NCI-H2196 treated with DMSO at 0.1 percent for 48 hours (cell line): ENCODE measurements around the gene FRYL.
"Not testable (repeated sequence)": the region's sequence is repeated elsewhere in the genome, so short reads cannot be mapped to it uniquely, and the experiment has no call there.

Source experiments
- DNase-seq: peaks from one replicate; lab custom pipeline; 2025; ENCODE audit not compliant: unreplicated experiment; lab: John Stamatoyannopoulos, UW

The FRYL gene

GRCh38 chr4:48786549-48786948 is 6.5 kb upstream of the FRYL start:
- DNase-seq: no peak

GRCh38 chr4:48785302-48785701 is 5.2 kb upstream of the FRYL start:
- DNase-seq: no peak

GRCh38 chr4:48781968-48782367 is 1.9 kb upstream of the FRYL start:
- no peak for DNase-seq

- peak; percentile 17 for DNase-seq
Observed at GRCh38 chr4:48780865-48781214, 761 bp upstream of the FRYL start.

GRCh38 chr4:48779095-48779997 is 733 bp downstream of the FRYL start:
- no peak for DNase-seq

- DNase-seq: no peak
Observed at GRCh38 chr4:48778431-48779094, 1.5 kb downstream of the FRYL start.

- no peak for DNase-seq
Observed at GRCh38 chr4:48777739-48778138, 2.3 kb downstream of the FRYL start.

- no peak for DNase-seq
Observed at GRCh38 chr4:48774760-48775710, 5.0 kb downstream of the FRYL start.

GRCh38 chr4:48772556-48772955 is 7.5 kb downstream of the FRYL start:
- no peak for DNase-seq

- no peak for DNase-seq
Observed at GRCh38 chr4:48767055-48767929, 12.8 kb downstream of the FRYL start.

- no peak for DNase-seq
Observed at GRCh38 chr4:48766131-48766792, 13.8 kb downstream of the FRYL start.

GRCh38 chr4:48762408-48762807 is 17.7 kb downstream of the FRYL start:
- no peak for DNase-seq

GRCh38 chr4:48761286-48761685 is 18.8 kb downstream of the FRYL start:
- DNase-seq: no peak

GRCh38 chr4:48758703-48759102 is 21.4 kb downstream of the FRYL start:
- not testable (repeated sequence) for DNase-seq

- no peak for DNase-seq
Observed at GRCh38 chr4:48756689-48757220, 23.3 kb downstream of the FRYL start.

GRCh38 chr4:48755281-48755680 is 24.8 kb downstream of the FRYL start:
- no peak for DNase-seq

- DNase-seq: no peak
Observed at GRCh38 chr4:48753159-48753558, 26.9 kb downstream of the FRYL start.

- no peak for DNase-seq
Observed at GRCh38 chr4:48752726-48753125, 27.4 kb downstream of the FRYL start.

GRCh38 chr4:48752246-48752645 is 27.8 kb downstream of the FRYL start:
- DNase-seq: no peak
